H1 (cell line): ENCODE results near the gene PBXIP1. TPM values are rescaled to one million over a fixed set of nuclear protein-coding genes. Genes with fewer than 3 reads are reported as not detected.

ENCODE experiments used
- CTCF ChIA-PET: fragments of 300-600 bp; sonication (Branson Sonifier 250); formaldehyde crosslinking; loops from one replicate; lab custom pipeline; 2021; ENCODE audit not compliant: partially characterized antibody; lab: Charles Lee
- POLR2A ChIA-PET: fragments of 300-600 bp; sonication (Branson Sonifier 250); formaldehyde crosslinking; loops from one replicate; lab custom pipeline; 2021; ENCODE audit warnings: inconsistent platforms; ENCODE audit not compliant: partially characterized antibody; lab: Charles Lee
- DNase-seq, 2 experiments: peaks; one replicate each; pipeline versions ENCODE4 v3.0.0 to v3.0.0-alpha.2; 2010 to 2022; ENCODE audit warnings: low spot score in 2 of 2, low read depth in 1 of 2, mixed read lengths in 1 of 2
- FAIRE-seq: peaks from 2 replicates; lab custom pipeline; 2011; peaks lifted over from hg19 to GRCh38; lab: Jason Lieb, UNC
- H2AFZ ChIP-seq: 2 replicates; pipeline ENCODE4 v1.8.1; 2012; ENCODE audit warnings: low read length, inconsistent platforms
- H2AK5ac ChIP-seq: 2 replicates; pipeline ENCODE4 v1.6.1; 2013; ENCODE audit warnings: low read depth, low read length
- H2BK120ac ChIP-seq: replicated peaks from 2 replicates; pipeline ENCODE3; 2013; ENCODE audit warnings: low read depth, low read length, inconsistent platforms
- H2BK12ac ChIP-seq: 2 replicates; pipeline ENCODE4 v1.6.1; 2013; ENCODE audit warnings: low read depth, low read length
- H2BK15ac ChIP-seq: 2 replicates; pipeline ENCODE4 v1.6.1; 2013; ENCODE audit warnings: low read length
- H2BK20ac ChIP-seq: 2 replicates; pipeline ENCODE4 v1.6.1; 2013; ENCODE audit warnings: low read length
- H2BK5ac ChIP-seq: 2 replicates; pipeline ENCODE4 v1.6.1; 2013; ENCODE audit warnings: low read depth, low read length
- H3K14ac ChIP-seq: 2 replicates; pipeline ENCODE4 v1.6.1; 2013; ENCODE audit warnings: inconsistent platforms; ENCODE audit not compliant: insufficient read length
- H3K18ac ChIP-seq: 2 replicates; pipeline ENCODE4 v1.6.1; 2013; ENCODE audit warnings: low read length; ENCODE audit errors: extremely low read depth
- H3K23ac ChIP-seq: 2 replicates; pipeline ENCODE4 v1.6.1; 2013; ENCODE audit warnings: inconsistent platforms; ENCODE audit not compliant: insufficient read length
- H3K23me2 ChIP-seq: 2 replicates; pipeline ENCODE4 v1.6.1; 2013; ENCODE audit warnings: low read depth, low read length
- H3K27ac ChIP-seq: 2 replicates; pipeline ENCODE4 v1.6.1; 2011; ENCODE audit warnings: low read depth, low read length, inconsistent platforms
- H3K27me3 ChIP-seq, 4 experiments: replicated peaks in 1 of 4; 1 replicate in 1 of 4; 2 replicates in 3 of 4; pipeline versions ENCODE4 v1.6.1 to v1.8.1; 2011 to 2013; ENCODE audit warnings: low read length in 3 of 4, mild to moderate bottlenecking in 3 of 4, inconsistent platforms in 2 of 4, mixed read lengths in 2 of 4, moderate library complexity in 1 of 4; ENCODE audit not compliant: control insufficient read depth in 3 of 4, insufficient read depth in 3 of 4; ENCODE audit errors: extremely low read depth in 1 of 4
- H3K36me3 ChIP-seq, 4 experiments: 2 replicates each; pipeline versions ENCODE4 v1.6.1 to v1.8.1; 2011 to 2013; ENCODE audit warnings: mild to moderate bottlenecking in 4 of 4, low read length in 3 of 4, moderate library complexity in 2 of 4, control low read depth in 1 of 4, inconsistent platforms in 1 of 4; ENCODE audit not compliant: insufficient read depth in 4 of 4, control insufficient read depth in 2 of 4
- H3K4ac ChIP-seq: replicated peaks from 2 replicates; pipeline ENCODE3; 2013; ENCODE audit warnings: low read length, low read depth, mixed read lengths, inconsistent platforms; ENCODE audit not compliant: insufficient read length
- H3K4me1 ChIP-seq, 4 experiments: replicated peaks in 1 of 4; 1 replicate in 1 of 4; 2 replicates in 3 of 4; pipeline versions ENCODE4 v1.6.1 to v1.8.1; 2011 to 2013; ENCODE audit warnings: low read length in 3 of 4, inconsistent platforms in 2 of 4, mixed read lengths in 1 of 4; ENCODE audit not compliant: insufficient read depth in 4 of 4, control insufficient read depth in 3 of 4
- H3K4me2 ChIP-seq, 2 experiments: 2 replicates each; pipeline versions ENCODE4 v1.6.1 to v1.8.1; 2011 to 2013; ENCODE audit warnings: low read depth in 2 of 2, low read length in 2 of 2, control low read depth in 1 of 2, inconsistent platforms in 1 of 2, mild to moderate bottlenecking in 1 of 2; ENCODE audit not compliant: insufficient read depth in 1 of 2
- H3K4me3 ChIP-seq, 4 experiments: fragments of 200-600, 300-600 bp in 1 of 4; sonication (generic), shearing (Covaris generic), sonication (Bioruptor Twin) in 1 of 4; 2 replicates each; pipeline versions ENCODE4 v1.5.1 to v1.8.1; 2011 to 2016; ENCODE audit warnings: low read length in 4 of 4, low read depth in 3 of 4, control low read depth in 2 of 4, inconsistent platforms in 2 of 4, mild to moderate bottlenecking in 2 of 4, mixed read lengths in 1 of 4, moderate library complexity in 1 of 4; ENCODE audit not compliant: insufficient read depth in 2 of 4; ENCODE audit errors: extremely low read depth in 1 of 4
- H3K56ac ChIP-seq: replicated peaks from 2 replicates; pipeline ENCODE3; 2013; ENCODE audit warnings: low read depth, mild to moderate bottlenecking, mixed read lengths, low read length, inconsistent platforms; ENCODE audit not compliant: insufficient read length
- H3K79me1 ChIP-seq: 2 replicates; pipeline ENCODE4 v1.6.1; 2013; ENCODE audit warnings: low read depth, low read length, control low read depth
- H3K79me2 ChIP-seq, 2 experiments: 2 replicates each; pipeline versions ENCODE4 v1.6.1 to v1.8.1; 2012 to 2013; ENCODE audit warnings: low read length in 2 of 2, mild to moderate bottlenecking in 2 of 2, inconsistent platforms in 1 of 2; ENCODE audit not compliant: insufficient read depth in 2 of 2, control insufficient read depth in 1 of 2
- H3K9ac ChIP-seq, 4 experiments: replicated peaks in 1 of 4; 1 replicate in 1 of 4; 2 replicates in 3 of 4; pipeline versions ENCODE4 v1.6.1 to v1.8.1; 2011 to 2013; ENCODE audit warnings: low read depth in 3 of 4, low read length in 3 of 4, control low read depth in 2 of 4, mild to moderate bottlenecking in 2 of 4, moderate library complexity in 2 of 4, inconsistent platforms in 1 of 4; ENCODE audit errors: extremely low read depth in 1 of 4
- H3K9me3 ChIP-seq, 2 experiments: 2 replicates each; pipeline versions ENCODE4 v1.6.1 to v1.8.1; 2012 to 2013; ENCODE audit warnings: mild to moderate bottlenecking in 2 of 2, moderate library complexity in 2 of 2, control low read depth in 1 of 2, inconsistent platforms in 1 of 2, low read depth in 1 of 2, low read length in 1 of 2, mixed read lengths in 1 of 2; ENCODE audit not compliant: insufficient read depth in 2 of 2
- H4K20me1 ChIP-seq, 2 experiments: replicated peaks in 1 of 2; 2 replicates each; pipeline versions ENCODE3 to v1.8.1; 2011 to 2013; ENCODE audit warnings: inconsistent platforms in 2 of 2, low read length in 2 of 2, mild to moderate bottlenecking in 1 of 2; ENCODE audit not compliant: insufficient read depth in 2 of 2, control insufficient read depth in 1 of 2
- H4K5ac ChIP-seq: 2 replicates; pipeline ENCODE4 v1.6.1; 2013; ENCODE audit warnings: low read length, low read depth, mixed read lengths, inconsistent platforms; ENCODE audit not compliant: insufficient read length
- H4K8ac ChIP-seq: 2 replicates; pipeline ENCODE4 v1.8.0; 2013; ENCODE audit warnings: mild to moderate bottlenecking, moderate library complexity, low read length, inconsistent platforms; ENCODE audit not compliant: insufficient read depth; ENCODE audit errors: extremely low read depth
- H4K91ac ChIP-seq: replicated peaks from 2 replicates; pipeline ENCODE3; 2013; ENCODE audit warnings: low read length, mixed read lengths, inconsistent platforms; ENCODE audit not compliant: insufficient read length
- ASH2L ChIP-seq: fragments of 200-600, 300-600 bp; sonication (generic); IDR thresholded peaks from one replicate; pipeline ENCODE4 v1.7.1; 2017; ENCODE audit warnings: low read length
- ATF2 ChIP-seq: IDR thresholded peaks from 2 replicates; pipeline ENCODE4 v1.6.1; 2012; ENCODE audit warnings: low read length, inconsistent platforms
- SP1 ChIP-seq: IDR thresholded peaks from 2 replicates; pipeline ENCODE4 v1.6.1; 2011; ENCODE audit warnings: low read depth, low read length
- WGBS, 2 experiments: shearing (Covaris generic) in 1 of 2; methylation state at CpG; one replicate each; pipeline versions ENCODE4 v1.1.6 to v1.1.7; 2013 to 2015; ENCODE audit warnings: low lambda C conversion rate in 2 of 2, mixed read lengths in 2 of 2, inconsistent platforms in 1 of 2, low coverage in 1 of 2, missing lambda C conversion rate in 1 of 2; ENCODE audit not compliant: insufficient replicate concordance in 2 of 2, insufficient coverage in 1 of 2, insufficient read length in 1 of 2; ENCODE audit errors: extremely low coverage in 1 of 2, missing lambda C conversion rate in 1 of 2; 5-methylcytosine and 5-hydroxymethylcytosine counted together
- polyA plus RNA-seq, 7 experiments: library from polyadenylated mRNA; depleted of rRNA in 3 of 7; stranded (reverse) in 5 of 7; unstranded in 2 of 7; fragments of >200 nt in 5 of 7; fragments of 200-250 nt in 2 of 7; gene quantifications; 1 replicate in 5 of 7; 2 replicates in 1 of 7; 4 replicates in 1 of 7; pipeline versions ENCODE4 v1.2.1 to v1.2.3, GENCODE V29; 2011 to 2013; ENCODE audit warnings: missing spikeins in 2 of 7, mixed read lengths in 2 of 7
- total RNA-seq: library from RNA; stranded (reverse); fragmentation: NEBNext Ultra II Directional; extraction: Animal tissue kit (Norgen Biotek cat#: 25700); gene quantifications from 2 replicates; pipeline ENCODE4 v1.2.1, GENCODE V29; 2021

Gene PBXIP1
- total and polyA plus RNA-seq, 2 of the 8 experiments (the other 6 are each of a cell fraction or from before 2014, with no cell fraction given), result 12.0 to 19.8 TPM

DNA sequence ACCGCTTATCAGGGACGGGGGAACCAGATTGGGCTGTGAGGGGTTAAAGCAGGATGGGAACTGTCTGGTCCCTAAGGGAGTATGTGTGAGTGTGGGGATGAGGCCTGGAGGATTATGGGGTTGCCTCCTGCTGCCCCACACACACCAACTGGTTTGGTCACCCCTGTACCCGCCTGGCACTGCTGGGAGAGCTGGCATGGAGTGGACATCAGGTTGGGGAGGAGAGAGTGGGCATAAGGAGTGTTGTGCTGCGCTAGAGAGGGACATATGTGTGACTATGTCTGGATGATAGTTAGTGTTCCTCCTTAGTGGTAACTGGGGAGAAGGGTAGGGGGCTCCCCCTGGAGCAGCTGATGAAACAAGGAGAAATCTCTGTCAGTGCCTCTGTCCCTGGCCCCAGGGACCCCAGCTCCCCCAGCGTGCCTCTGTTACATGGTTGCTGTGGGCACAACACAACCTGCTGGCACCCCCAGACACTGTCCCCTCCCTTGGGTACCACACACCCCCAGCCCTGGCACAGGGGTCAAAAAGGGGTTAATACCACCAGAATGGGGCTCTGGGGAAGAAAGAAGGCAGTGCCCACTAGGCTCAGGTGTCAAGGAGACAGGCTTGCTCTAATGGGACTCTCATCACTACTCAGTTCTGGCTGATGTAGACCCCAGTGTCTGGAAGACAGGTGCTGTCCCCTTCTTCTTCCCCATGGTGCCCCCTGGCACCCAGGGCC lies 48.6 kb upstream of the PBXIP1 start:
- H2AK5ac ChIP-seq, result peak overlapping the region; percentile 97
- H2BK5ac ChIP-seq, result peak overlapping the region; percentile 99
- H3K23me2 ChIP-seq, result peaks cover 18% of the 10 kb centered on the region; the same call in 1 of the 2 replicates
- H4K20me1 ChIP-seq, result peaks cover 0 to 17% of the 10 kb centered on the region in 2 experiments
- H3K79me2 ChIP-seq, result peaks cover 0 to 53% of the 10 kb centered on the region in 2 experiments; a peak in 3 of 4 replicates
- TF ChIP-seq ATF2, result no peak
- TF ChIP-seq ASH2L, result peak; percentile 40
- TF ChIP-seq SP1, result 0 out of 2 replicates have a peak, but pooled peaks have one; percentile 28
- peaks cover 15% of the 10 kb centered on the region for H3K79me1 ChIP-seq
- peak overlapping the region; percentile 57 for H3K4ac ChIP-seq
- no peak overlapping the region for H3K14ac ChIP-seq
- 36% methylated on average over 5 of the region's 5 CpGs; no CpG with 5 or more reads in 1 of the 2 experiments for WGBS, 2 experiments
- FAIRE-seq (no peak), DNase-seq (no peak)
- peaks cover 0 to 2% (median 0%) of the 10 kb centered on the region in 4 experiments; a peak in 2 of 8 replicates for H3K36me3 ChIP-seq
- H3K27ac ChIP-seq, result 0 out of 2 replicates have a peak overlapping the region, but pooled peaks have one; percentile 21
- H2BK12ac ChIP-seq, result peak overlapping the region; percentile 100
- H3K56ac ChIP-seq, result peak overlapping the region; percentile 63
- H3K4me3 ChIP-seq, result peak overlapping the region; percentile 45 to 99 (median 90)
- peaks cover 6 to 33% (median 23%) of the 10 kb centered on the region in 4 experiments for H3K4me1 ChIP-seq
- H3K4me2 ChIP-seq, result peak overlapping the region; percentile 79 to 93
- peak overlapping the region; percentile 55 for H4K5ac ChIP-seq
- H2BK20ac ChIP-seq, result peak overlapping the region; percentile 100
- H2AFZ ChIP-seq, result no peak overlapping the region
- peak overlapping the region; percentile 98; the same call in 1 of the 2 replicates for H3K18ac ChIP-seq
- H3K9me3 ChIP-seq, result no peaks in the 10 kb centered on the region
- H3K23ac ChIP-seq, result no peak overlapping the region
- H2BK15ac ChIP-seq, result peak overlapping the region; percentile 99
- POLR2A ChIA-PET, result interaction anchor here (1.0 to 42.8 kb wide), 7 partner anchors 11 to 125 kb away, joined by 3 to 702 read pairs (median 4); partner anchors contain the start of genes CKS1B, FLAD1, LENEP and PBXIP1
- CTCF ChIA-PET, result interaction anchor here (1.2 to 14.0 kb wide), 9 partner anchors 8 to 202 kb away, joined by 3 to 258 read pairs (median 4); partner anchors contain the start of genes FLAD1 and LENEP
- H4K91ac ChIP-seq, result peak overlapping the region; percentile 63
- H3K27me3 ChIP-seq, result no peaks in the 10 kb centered on the region
- H4K8ac ChIP-seq, result peak overlapping the region; percentile 53; the same call in 1 of the 2 replicates
- H2BK120ac ChIP-seq, result peak overlapping the region; percentile 71
- peak overlapping the region in 2 of 4 experiments; percentile 19 to 26; a peak in 3 of 7 replicates for H3K9ac ChIP-seq
